GM18499 (cell line): ENCODE measurements around the gene NSRP1.
"Not testable (repeated sequence)": the region's sequence is repeated elsewhere in the genome, so short reads cannot be mapped to it uniquely, and the experiment has no call there.

ENCODE experiments used
- ATAC-seq: cut with Tn5 transposase; IDR thresholded peaks from one replicate; pipeline ENCODE4 v1.9.1; 2021; ENCODE audit warnings: moderate number of reproducible peaks; ENCODE audit not compliant: insufficient read depth, unreplicated experiment

The NSRP1 gene

GRCh38 chr17:30173649-30174048 is 57.0 kb downstream of the NSRP1 start:
- ATAC-seq = no peak

GRCh38 chr17:30174556-30174955 is 57.9 kb downstream of the NSRP1 start:
- ATAC-seq = no peak

DNA sequence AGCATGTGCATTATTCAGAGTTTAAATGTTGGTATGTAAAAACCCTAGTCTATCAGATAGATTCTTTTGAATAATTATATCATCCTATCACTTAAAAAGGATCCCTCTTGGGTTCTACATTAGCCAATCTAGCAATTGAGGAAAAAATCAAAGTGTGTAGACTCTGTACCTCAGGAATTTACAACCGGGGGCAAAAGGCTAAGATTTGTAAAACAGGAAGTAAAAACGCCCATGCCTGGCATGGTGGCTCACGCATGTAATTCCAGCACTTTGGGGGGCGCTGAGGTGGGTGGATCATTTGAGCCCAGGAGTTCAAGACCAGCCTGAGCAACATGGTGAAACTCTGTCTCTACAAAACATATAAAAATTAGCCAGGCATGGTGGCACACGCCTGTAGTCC is 60.2 kb downstream of the NSRP1 start:
- ATAC-seq = no peak

GRCh38 chr17:30186761-30187160 is 70.1 kb downstream of the NSRP1 start:
- no peak for ATAC-seq

DNA sequence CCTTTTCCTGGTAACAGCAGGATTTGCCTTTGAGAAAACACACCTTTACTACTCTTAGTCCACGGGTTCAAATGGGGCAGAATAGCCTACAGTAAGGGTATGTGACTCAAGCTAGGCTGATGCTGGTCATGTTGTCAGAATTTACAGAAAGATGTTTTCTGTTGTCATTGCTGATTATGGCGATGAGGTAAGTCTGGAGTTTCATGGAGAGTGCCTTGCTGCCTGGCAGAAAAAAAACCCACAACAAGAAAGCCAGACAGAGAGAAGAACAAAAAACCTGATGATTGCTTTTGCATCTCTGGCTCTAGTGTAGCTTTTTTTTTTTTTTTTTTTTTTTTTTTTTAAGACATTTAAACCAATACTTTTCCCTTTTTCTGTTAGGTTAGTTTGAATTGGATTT is 71.0 kb downstream of the NSRP1 start:
- ATAC-seq = no peak

DNA sequence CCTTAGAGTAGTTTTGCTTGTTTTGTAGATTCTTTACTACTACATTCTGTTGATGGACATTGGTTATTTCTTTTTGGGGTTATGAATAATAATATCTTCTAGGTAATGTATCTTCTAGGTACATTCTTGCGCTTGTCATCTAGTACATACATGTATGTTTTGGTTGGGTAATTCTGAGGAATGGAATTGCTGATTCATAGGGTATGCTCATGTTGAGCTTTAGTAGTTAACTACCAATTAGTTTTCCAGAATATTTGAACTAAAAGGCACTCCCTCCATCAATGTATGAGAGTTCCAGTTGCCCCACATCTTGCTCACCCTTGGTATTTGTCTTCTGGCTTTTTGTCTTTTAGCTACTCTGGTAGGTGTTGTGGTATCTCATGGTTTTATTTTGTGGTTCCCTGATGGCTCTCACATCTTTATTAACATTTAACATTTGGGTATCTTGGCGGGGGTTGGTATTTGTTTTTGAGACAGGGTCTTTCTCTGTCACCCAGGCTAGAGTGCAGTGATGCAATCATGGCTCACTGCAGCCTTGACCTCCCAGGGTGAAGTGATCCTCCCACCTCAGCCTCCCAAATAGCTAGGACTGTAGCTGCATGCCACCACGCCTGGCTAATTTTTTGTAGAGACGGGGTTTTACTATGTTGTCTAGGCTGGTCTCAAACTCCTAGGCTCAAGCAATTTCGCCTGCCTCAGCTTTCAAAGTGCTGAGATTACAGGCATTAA is 71.8 kb downstream of the NSRP1 start:
- ATAC-seq = no peak

DNA sequence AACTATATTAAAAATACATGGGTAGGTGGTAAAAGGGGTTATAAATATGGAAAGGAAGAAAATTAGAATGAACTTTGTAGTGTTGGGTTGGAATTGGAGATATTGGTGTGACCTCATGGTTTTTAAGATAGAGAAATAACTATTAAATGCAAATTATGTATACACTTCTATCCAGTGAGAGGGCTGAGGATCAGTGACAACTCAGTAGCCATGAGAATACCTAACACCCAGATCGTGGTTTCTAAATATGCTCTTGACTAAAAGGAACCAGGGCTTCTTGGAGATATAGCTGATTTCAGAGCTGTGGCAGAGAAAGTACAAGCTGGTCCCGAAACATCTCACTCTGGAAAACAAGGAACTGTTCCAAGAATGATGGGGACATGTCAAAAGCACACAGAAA is 74.5 kb downstream of the NSRP1 start:
- no peak for ATAC-seq

- no peak for ATAC-seq
Measured at GRCh38 chr17:30196504-30196903, 79.9 kb downstream of the NSRP1 start.

DNA sequence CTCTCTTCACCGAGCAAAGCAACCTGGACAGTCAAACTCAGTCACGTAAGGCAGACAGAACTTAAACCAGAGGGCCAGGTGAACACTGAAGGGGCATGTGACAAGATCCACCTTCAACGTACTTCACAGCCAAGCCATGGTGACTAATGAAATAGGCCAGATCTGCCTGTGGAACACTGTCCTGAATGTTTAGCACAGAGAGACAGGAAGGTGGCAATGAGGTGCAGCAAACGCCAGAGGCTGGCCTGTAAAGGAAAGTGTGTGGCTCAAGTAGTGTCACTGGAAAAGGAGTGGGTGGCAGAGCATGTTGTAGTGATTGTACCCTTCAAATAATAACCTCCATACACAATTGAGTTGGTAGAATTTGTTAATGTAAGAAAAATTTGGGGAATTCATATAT is 80.8 kb downstream of the NSRP1 start:
- ATAC-seq = no peak

DNA sequence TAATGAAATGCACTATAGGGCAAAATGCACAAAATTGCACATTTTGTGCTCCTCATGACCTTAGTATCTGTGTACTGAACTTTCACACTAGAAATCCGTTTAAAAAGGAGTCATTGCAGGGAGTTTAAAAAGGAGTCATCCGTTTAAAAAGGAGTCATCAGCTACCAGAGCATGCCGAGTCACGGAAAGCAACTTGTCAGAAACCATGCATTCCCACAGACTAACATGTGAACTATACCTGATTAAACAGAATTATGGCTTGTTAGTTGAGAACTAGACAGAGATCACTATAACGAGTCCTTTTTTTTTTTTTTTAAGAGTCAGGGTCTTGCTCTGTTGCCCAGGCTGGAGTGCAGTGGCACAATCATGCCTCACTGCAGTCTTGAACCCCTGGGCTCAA is 83.0 kb downstream of the NSRP1 start:
- no peak for ATAC-seq

DNA sequence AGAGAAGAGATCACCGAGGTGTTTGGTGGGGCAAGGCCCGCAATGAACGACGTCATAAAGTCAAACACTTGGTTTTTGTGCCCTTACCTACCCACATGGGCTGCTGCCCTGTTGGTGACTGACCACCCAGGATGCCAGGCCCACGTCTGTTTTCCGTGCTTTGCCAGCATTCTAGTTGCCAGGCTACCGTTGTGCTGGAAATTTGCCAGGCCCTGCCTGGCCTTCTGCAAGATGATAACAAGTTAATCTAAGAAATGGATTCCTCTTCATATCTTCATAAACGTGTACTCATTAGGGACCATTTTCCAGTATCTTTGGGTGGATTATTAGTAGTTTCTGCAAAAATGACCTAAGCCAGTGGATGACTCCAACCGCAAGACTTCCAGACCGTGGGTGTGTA is 83.5 kb downstream of the NSRP1 start:
- no peak for ATAC-seq

DNA sequence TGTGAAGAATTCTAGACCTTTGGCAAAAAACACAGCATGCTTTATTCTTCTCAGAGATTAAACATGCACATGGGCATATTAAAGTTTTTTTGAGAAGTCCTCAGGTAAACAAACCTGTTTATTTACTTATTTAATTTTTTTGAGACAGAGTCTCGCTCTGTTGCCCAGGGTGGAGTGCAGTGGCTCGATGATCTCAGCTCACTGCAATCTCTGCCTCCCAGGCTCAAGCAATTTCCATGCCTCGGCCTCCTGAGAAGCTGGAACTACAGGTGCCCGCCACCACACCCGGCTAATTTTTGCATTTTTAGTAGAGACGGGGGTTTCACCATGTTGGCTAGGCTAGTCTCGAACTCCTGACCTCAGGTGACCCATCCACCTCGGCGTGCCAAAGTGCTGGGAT is 84.0 kb downstream of the NSRP1 start:
- not testable (repeated sequence) for ATAC-seq

GRCh38 chr17:30203471-30203981 is 86.9 kb downstream of the NSRP1 start:
- no peak for ATAC-seq

DNA sequence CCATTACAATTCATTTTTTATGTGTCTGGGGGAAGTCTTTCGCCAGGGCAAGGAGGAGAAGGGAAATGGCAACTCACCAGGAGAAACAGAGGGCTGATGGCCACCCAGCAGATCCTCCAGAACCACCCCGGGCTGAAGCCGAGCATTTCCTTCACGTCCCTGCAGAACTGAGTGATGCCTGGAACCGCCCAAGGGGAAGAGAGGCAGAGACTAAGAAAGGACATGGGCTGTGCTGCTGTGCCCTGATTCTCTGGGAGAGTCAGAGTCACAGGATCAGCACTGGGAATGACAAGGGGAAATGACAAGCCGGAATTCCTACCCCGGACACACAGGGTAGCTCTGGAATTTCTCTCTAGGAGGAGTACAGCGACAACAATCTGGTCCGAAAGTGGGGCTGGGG is 91.0 kb downstream of the NSRP1 start:
- ATAC-seq = no peak

DNA sequence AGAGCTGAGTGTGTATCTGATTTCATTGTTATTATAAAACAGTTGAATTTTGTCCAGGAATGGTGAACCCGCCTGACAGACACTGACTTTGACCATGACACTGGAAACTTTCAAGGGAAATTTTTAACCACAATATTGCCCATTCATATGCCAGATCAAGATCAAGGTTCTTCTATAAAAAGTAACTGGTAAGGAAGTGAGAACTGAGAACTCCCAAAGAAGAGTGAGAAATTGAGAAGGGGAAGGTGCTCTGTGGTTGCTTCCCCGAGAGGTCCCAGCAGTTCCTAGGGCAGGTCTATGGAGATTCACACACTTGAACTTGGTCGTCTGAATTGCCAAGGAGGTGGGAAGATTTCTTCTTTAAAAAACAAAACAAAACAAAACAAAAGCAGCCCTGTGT is 91.6 kb downstream of the NSRP1 start:
- no peak for ATAC-seq

DNA sequence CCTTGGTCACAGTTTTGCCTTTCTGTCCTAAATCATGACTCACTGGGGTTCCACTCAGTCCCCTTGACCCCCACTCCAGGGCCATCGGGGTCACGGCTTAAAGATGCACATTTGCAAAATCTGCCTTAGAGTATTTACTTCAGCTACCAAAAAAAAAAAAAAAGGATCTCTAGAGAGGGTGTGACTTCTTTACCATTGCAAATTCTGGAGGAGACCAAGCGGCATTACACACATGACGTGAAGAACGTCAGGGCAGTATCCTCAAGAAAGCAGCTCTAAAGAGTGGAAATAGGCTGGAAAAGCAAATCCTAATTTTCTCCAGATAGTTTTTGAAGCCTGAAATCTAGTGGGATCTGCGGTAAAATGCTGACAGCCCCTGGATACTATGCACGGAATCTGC is 93.3 kb downstream of the NSRP1 start:
- no peak for ATAC-seq

DNA sequence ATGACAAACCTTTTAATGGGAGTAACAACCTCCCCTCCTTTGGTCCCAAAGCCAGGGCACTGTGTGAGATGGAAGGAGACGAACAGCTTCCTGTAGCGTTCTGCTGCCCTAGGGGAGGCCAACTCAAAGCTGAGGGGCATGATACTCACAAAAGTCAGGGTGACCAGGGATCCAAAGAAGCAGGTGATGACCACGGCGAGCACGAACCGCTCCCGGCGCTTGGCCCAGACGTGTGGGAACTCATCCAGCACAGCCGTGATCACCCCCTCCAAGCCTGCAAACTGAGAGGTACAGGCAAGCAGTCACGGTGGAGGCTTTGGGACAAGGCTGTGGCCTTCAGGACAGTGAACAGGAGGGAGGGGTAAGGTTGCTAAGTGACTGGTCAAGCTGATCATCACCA is 93.8 kb downstream of the NSRP1 start:
- no peak for ATAC-seq

- ATAC-seq = no peak
Measured at GRCh38 chr17:30210901-30211300, 94.3 kb downstream of the NSRP1 start.

- no peak for ATAC-seq
Measured at GRCh38 chr17:30211371-30211770, 94.8 kb downstream of the NSRP1 start.

DNA sequence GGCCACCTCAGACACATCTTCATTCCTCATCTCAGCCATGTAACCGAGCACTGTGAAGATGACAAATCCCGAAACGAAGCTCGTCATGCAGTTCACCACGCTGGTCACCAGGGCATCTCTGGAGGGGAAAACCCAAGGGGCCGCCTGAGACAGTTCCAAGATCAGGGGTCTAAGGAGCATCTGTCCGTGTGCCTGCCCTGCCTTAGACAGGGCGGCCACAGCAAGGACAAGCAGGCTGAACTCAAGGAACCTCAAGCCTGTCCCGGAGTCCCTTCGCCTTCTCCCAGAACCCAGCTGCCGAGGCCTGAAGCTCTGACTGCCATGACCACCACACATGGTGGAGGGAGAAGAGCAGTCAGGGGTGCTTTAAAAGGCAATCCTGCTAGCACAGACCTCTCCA is 96.1 kb downstream of the NSRP1 start:
- ATAC-seq = no peak

DNA sequence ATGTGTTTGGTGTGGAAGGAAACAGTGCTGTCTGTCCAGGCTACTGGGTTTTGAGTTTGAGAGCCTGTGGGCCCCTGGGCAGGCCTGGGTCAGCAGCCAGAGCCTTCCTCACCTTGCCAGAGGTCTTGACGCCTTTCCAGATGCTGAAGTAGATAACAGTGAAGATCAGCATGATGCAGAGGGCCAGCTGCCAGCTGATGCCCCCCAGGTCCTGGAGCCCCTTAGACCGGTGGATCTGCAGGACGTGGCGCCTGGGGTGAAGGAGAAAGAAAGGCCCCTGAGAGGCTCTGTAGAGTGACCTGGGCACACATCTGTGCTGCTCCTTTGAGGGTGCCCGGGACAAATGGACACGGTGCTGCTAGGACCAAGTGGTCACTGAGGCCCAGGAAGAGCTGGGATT is 100.4 kb downstream of the NSRP1 start:
- no peak for ATAC-seq

DNA sequence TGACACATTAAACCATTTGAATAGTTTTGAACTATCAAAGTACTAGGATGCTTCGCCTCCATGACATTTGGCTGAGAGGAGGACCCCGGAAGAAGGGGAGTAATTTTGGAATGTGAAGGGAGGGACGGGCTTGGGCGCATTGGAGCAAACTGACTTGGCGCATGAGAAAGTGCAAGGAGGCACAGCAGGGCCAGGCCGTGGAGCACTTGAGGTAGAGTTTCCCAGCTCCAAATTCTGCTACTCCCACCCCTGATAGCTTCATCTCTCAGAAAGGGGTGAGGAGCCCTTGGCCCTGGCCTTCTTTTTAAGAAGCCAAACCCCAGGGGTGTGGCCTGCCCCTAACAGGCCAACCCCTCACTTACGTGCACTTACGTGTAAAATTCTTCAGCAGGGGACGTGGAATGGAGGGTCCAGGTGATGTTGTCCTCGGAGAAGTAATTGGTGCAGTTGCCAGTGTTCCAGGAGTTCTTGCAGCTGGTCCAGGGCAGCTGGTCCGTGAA is 101.2 kb downstream of the NSRP1 start:
- no peak for ATAC-seq
